Calu3 (cell line): ENCODE measurements around the gene ZP1. TPM values are rescaled to one million over a fixed set of nuclear protein-coding genes. Genes with fewer than 3 reads are reported as not detected.
A peak's percentile ranks its signal among the peaks of the same experiment; 100 is the strongest.
"Not testable (repeated sequence)": the region's sequence is repeated elsewhere in the genome, so short reads cannot be mapped to it uniquely, and the experiment has no call there.

Experiments
- Bru-seq: library from RNA; stranded (reverse); fragments of 400-500 nt; gene quantifications from one replicate; lab custom pipeline; 2021; lab: Mats Ljungman, UMichigan
- BruChase-seq, 2 experiments: library from RNA; stranded (reverse); fragments of 400-500 nt; gene quantifications; one replicate each; lab custom pipeline; 2021; lab: Mats Ljungman, UMichigan
- BruUV-seq: library from RNA; stranded (reverse); fragments of 400-500 nt; replicated peaks from 2 replicates; lab custom pipeline; 2021; lab: Mats Ljungman, UMichigan
- CTCF ChIA-PET: fragments of 300-600 bp; sonication (Branson Sonifier 250); formaldehyde crosslinking; loops from one replicate; lab custom pipeline; 2022; ENCODE audit warnings: antibody characterized with exemption; lab: Charles Lee
- DNase-seq: peaks from one replicate; pipeline ENCODE4 v3.0.0; 2022
- H3K27ac Mint-ChIP-seq: one replicate; pipeline ENCODE4 v1.8.0; 2022; ENCODE audit warnings: mixed read lengths; ENCODE audit not compliant: unreplicated experiment
- H3K27me3 Mint-ChIP-seq: one replicate; pipeline ENCODE4 v1.8.0; 2022; ENCODE audit warnings: mixed read lengths; ENCODE audit not compliant: unreplicated experiment
- H3K36me3 Mint-ChIP-seq: one replicate; pipeline ENCODE4 v1.8.0; 2022; ENCODE audit warnings: mild to moderate bottlenecking, moderate library complexity, mixed read lengths; ENCODE audit not compliant: insufficient read depth, unreplicated experiment
- H3K4me1 Mint-ChIP-seq: one replicate; pipeline ENCODE4 v1.8.0; 2022; ENCODE audit warnings: mild to moderate bottlenecking, low read depth, mixed read lengths; ENCODE audit not compliant: unreplicated experiment
- H3K4me3 Mint-ChIP-seq: one replicate; pipeline ENCODE4 v1.8.0; 2022; ENCODE audit warnings: mild to moderate bottlenecking, low read depth, moderate library complexity, mixed read lengths; ENCODE audit not compliant: unreplicated experiment
- H3K9me3 Mint-ChIP-seq: one replicate; pipeline ENCODE4 v1.8.0; 2022; ENCODE audit warnings: low read depth, mixed read lengths; ENCODE audit not compliant: unreplicated experiment
- intact Hi-C: fragments of 100-400 bp; cut with micrococcal nuclease; formaldehyde crosslinking; loops from one replicate; pipeline ENCODE4 v1.10.0; 2022; ENCODE audit not compliant: unreplicated experiment
- long read RNA-seq: library from polyadenylated mRNA; stranded (forward); transcript quantifications from one replicate; pipeline ENCODE4 v2.0.0, GENCODE V29; 2022
- total RNA-seq: library from RNA; stranded (reverse); gene quantifications from 2 replicates; pipeline ENCODE4 v1.2.3, GENCODE V29; 2022
- TF ChIP-seq, protein P1 (sequence below): fragments of 200-600 bp; IDR thresholded peaks from one replicate; pipeline ENCODE4 v1.8.0; 2022; ENCODE audit warnings: antibody characterized with exemption; ENCODE audit not compliant: unreplicated experiment

ZP1 gene, protein sequence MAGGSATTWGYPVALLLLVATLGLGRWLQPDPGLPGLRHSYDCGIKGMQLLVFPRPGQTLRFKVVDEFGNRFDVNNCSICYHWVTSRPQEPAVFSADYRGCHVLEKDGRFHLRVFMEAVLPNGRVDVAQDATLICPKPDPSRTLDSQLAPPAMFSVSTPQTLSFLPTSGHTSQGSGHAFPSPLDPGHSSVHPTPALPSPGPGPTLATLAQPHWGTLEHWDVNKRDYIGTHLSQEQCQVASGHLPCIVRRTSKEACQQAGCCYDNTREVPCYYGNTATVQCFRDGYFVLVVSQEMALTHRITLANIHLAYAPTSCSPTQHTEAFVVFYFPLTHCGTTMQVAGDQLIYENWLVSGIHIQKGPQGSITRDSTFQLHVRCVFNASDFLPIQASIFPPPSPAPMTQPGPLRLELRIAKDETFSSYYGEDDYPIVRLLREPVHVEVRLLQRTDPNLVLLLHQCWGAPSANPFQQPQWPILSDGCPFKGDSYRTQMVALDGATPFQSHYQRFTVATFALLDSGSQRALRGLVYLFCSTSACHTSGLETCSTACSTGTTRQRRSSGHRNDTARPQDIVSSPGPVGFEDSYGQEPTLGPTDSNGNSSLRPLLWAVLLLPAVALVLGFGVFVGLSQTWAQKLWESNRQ
- total RNA-seq (not detected in 2 replicates), Bru-seq, nascent RNA (not detected), BruChase-seq, experiment 1, labeled RNA remaining after a 6-hour chase (not detected), BruChase-seq, experiment 2, labeled RNA remaining after a 2-hour chase (percentile 9 among the genes with signal in this experiment)
- long read RNA-seq: 0 reads

DNA sequence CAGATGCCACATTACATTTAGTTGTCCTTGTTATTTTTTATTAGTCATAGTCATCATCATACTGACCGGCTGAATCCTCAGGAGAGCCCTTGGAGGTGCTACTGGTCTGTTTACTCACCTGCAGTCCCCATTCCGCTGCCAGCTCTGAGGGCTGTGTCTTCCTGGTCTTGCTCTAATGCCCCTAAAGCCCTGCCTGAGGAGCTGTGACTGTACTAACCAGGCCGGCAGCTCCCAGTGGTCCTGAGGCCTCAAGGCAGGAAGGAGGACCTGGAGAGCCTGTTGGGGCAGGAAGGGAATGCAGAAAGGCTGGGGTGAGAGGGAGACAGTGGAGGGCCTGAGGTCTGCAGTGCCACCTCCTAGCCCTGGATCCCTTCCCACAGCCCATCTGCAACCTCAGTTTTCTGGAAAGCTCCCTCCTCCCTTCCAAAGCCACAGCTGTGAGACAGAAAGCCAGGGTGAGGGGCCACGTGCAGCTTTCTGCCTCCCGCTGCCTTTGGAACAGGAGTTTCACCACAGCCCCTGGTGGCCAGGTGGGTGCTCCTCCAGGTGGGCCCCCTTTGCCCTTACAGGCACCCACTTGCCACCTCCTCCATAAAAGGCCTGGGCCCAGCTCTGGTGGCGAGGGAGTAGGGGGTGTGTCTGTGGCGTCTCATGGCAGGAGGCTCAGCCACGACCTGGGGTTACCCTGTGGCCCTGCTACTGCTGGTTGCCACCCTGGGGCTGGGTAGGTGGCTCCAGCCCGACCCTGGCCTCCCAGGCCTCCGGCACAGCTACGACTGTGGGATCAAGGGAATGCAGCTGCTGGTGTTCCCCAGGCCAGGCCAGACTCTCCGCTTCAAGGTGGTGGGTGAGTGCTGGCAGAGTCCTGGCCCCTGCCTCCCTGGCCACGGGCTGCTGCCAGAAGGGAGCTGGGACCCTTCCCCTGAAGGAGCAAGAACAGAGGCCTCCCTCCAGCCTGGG lies at the start of gene ZP1:
Gene ZP1, plus strand, starts transcription at position 632 of the 960 bp plus-strand sequence. Its CDS starts 20 bp downstream, at position 652.
- Mint-ChIP-seq H3K4me3 (no peak within 1 kb of the TSS), H3K27ac (no peak within 1 kb of the TSS), H3K36me3 (no peaks in the 10 kb centered on the region), H3K9me3 (no peaks in the 10 kb centered on the region), H3K27me3 (peaks cover 30% of the 10 kb centered on the region), H3K4me1 (no peaks in the 10 kb centered on the region)
- intact Hi-C loops: no loop called here
- no TSS peak for BruUV-seq
- CTCF ChIA-PET: interaction anchor here (0.6 kb wide), 1 partner anchor 476 kb away, joined by 6 read pairs; no protein-coding TSS in a partner anchor
- DNase-seq: no peak
- TF ChIP-seq, protein P1, sequence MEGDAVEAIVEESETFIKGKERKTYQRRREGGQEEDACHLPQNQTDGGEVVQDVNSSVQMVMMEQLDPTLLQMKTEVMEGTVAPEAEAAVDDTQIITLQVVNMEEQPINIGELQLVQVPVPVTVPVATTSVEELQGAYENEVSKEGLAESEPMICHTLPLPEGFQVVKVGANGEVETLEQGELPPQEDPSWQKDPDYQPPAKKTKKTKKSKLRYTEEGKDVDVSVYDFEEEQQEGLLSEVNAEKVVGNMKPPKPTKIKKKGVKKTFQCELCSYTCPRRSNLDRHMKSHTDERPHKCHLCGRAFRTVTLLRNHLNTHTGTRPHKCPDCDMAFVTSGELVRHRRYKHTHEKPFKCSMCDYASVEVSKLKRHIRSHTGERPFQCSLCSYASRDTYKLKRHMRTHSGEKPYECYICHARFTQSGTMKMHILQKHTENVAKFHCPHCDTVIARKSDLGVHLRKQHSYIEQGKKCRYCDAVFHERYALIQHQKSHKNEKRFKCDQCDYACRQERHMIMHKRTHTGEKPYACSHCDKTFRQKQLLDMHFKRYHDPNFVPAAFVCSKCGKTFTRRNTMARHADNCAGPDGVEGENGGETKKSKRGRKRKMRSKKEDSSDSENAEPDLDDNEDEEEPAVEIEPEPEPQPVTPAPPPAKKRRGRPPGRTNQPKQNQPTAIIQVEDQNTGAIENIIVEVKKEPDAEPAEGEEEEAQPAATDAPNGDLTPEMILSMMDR: no peak

DNA sequence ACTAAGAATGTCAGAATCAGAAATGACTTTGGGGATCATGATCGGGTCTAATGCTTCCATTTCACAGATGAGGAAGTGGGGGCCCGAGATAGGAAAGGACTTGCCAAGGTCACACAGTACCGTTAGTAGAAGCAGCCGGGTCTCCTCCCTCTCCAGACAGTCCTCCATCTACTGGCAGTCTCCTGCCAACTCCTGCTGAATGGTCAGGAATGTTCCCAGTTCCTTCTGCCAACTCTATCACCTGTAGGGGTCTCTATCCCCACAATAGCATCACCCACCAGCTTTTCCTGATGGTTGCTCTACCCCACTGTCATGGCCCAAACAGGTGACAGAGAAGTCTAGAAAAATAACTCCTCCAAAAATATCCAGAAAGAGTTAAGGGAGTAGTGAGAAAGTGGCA lies 49.3 kb upstream of the ZP1 start:
- no peak for DNase-seq
- Mint-ChIP-seq H3K36me3 (no peaks in the 10 kb centered on the region), H3K4me3 (no peak overlapping the region), H3K27ac (no peak overlapping the region), H3K4me1 (no peaks in the 10 kb centered on the region), H3K27me3 (peaks cover 39% of the 10 kb centered on the region), H3K9me3 (no peaks in the 10 kb centered on the region)
- TF ChIP-seq, protein P1: no peak
- no TSS peak for BruUV-seq
- CTCF ChIA-PET: no interaction called here
- intact Hi-C loops: no loop called here

DNA sequence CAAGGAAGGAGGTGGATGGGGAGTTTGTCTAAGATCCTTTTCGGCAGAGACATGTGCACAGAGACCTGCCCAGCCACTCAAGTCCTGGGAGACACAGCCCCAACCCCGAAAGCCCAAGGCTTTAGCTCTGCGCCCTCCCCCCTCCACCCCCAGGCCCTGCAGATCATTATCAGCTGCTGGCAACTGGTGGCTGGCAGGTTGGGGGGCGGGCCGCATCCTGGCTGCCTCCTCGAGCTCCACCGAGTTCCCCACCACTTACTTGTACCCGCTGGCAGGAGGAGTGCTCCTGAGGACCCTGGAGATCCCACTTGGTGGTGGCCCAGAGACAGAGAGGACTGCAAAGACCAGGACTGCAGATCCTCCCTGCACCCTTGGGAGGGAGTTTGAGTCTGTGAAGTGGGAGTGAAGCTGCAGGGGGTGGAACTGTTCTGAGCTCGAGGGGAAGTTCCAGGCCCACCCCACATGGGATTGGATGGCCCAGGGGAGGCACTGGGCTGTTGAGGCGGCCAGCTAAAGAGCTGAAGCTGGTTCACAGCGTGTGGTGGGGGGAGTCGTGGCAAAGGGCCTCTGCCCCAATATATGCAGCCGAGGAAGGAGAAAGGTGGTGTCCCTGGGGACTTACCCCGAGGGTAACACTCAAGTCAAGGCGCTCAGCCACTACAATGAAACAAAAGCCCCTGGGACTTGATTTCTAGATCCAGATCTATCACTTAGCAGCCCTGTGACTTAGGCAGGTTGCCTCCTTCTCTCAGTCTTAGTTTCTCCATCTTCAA lies 45.3 kb upstream of the ZP1 start:
- no peaks in the 10 kb centered on the region for H3K9me3 Mint-ChIP-seq
- no peaks in the 10 kb centered on the region for H3K4me1 Mint-ChIP-seq
- no peak overlapping the region for H3K27ac Mint-ChIP-seq
- no TSS peak for BruUV-seq
- no peak for DNase-seq
- peaks cover 38% of the 10 kb centered on the region for H3K27me3 Mint-ChIP-seq
- intact Hi-C loops: no loop called here
- TF ChIP-seq, protein P1: no peak
- H3K36me3 Mint-ChIP-seq: no peaks in the 10 kb centered on the region
- H3K4me3 Mint-ChIP-seq: no peak overlapping the region
- CTCF ChIA-PET: interaction anchor here (1.6 kb wide), 1 partner anchor 9 kb away, joined by 4 read pairs; no protein-coding TSS in a partner anchor

DNA sequence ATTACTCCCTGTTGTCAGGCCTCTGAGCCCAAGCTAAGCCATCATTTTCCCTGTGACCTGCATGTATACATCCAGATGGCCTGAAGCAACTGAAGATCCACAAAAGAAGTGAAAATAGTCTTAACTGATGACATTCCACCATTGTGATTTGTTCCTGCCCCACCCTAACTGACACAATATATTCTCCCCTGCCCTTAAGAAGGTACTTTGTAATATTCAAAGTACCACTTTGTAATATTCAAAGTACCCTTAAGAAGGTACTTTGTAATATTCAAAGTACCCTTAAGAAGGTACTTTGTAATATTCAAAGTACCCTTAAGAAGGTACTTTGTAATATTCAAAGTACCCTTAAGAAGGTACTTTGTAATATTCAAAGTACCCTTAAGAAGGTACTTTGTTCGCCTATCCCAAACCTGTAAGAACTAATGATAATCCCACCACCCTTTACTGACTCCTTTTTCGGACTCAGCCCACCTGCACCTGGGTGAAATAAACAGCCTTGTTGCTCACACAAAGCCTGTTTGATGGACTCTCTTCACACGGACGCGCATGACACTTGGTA lies 43.5 kb upstream of the ZP1 start:
- not testable (repeated sequence) for H3K27ac Mint-ChIP-seq

More for the DNA sequence above, 43.5 kb upstream of the ZP1 start:
- CTCF ChIA-PET, BruUV-seq, intact Hi-C loops, DNase-seq, H3K4me3 Mint-ChIP-seq, H3K36me3 Mint-ChIP-seq, H3K9me3 Mint-ChIP-seq, H3K4me1 Mint-ChIP-seq: not testable (repeated sequence)
- H3K27me3 Mint-ChIP-seq: peaks cover 52% of the 10 kb centered on the region
